H9 (cell line): ENCODE data around the gene STK32B. TPM values are rescaled to one million over a fixed set of nuclear protein-coding genes. Genes with fewer than 3 reads are reported as not detected.

Experiments
- DNase-seq: peaks from one replicate; pipeline ENCODE4 v3.0.0-alpha.2; 2017
- H2AFZ ChIP-seq: one replicate; pipeline ENCODE4 v1.6.1; 2013; ENCODE audit warnings: mild to moderate bottlenecking, low read length, control low read depth, moderate library complexity
- H2AK5ac ChIP-seq: 2 replicates; pipeline ENCODE4 v1.6.1; 2013; ENCODE audit warnings: low read length, control low read depth, mixed read lengths; ENCODE audit not compliant: insufficient read length
- H2BK120ac ChIP-seq: one replicate; pipeline ENCODE4 v1.6.1; 2013; ENCODE audit warnings: low read depth, mild to moderate bottlenecking, low read length, control low read depth, inconsistent platforms; ENCODE audit not compliant: poor library complexity, severe bottlenecking
- H2BK12ac ChIP-seq: 2 replicates; pipeline ENCODE4 v1.6.1; 2013; ENCODE audit warnings: low read length, control low read depth, mixed read lengths, low read depth; ENCODE audit not compliant: insufficient read length
- H2BK15ac ChIP-seq: 2 replicates; pipeline ENCODE4 v1.6.1; 2013; ENCODE audit warnings: low read depth, low read length, control low read depth
- H2BK20ac ChIP-seq: one replicate; pipeline ENCODE4 v1.6.1; 2013; ENCODE audit warnings: low read depth, mild to moderate bottlenecking, low read length, control low read depth, inconsistent platforms; ENCODE audit not compliant: poor library complexity, severe bottlenecking
- H2BK5ac ChIP-seq: 2 replicates; pipeline ENCODE4 v1.6.1; 2013; ENCODE audit warnings: low read length, control low read depth, mixed read lengths; ENCODE audit not compliant: insufficient read length
- H3K14ac ChIP-seq: 2 replicates; pipeline ENCODE4 v1.6.1; 2013; ENCODE audit warnings: low read length, control low read depth; ENCODE audit not compliant: insufficient read depth
- H3K18ac ChIP-seq: 2 replicates; pipeline ENCODE4 v1.6.1; 2013; ENCODE audit warnings: low read depth, mild to moderate bottlenecking, mixed read lengths, low read length, control low read depth; ENCODE audit not compliant: insufficient read length
- H3K23ac ChIP-seq: 2 replicates; pipeline ENCODE4 v1.6.1; 2013; ENCODE audit warnings: low read length, control low read depth, mixed read lengths, low read depth; ENCODE audit not compliant: insufficient read length
- H3K23me2 ChIP-seq: 2 replicates; pipeline ENCODE4 v1.6.1; 2013; ENCODE audit warnings: low read depth, mild to moderate bottlenecking, mixed read lengths, low read length, control low read depth; ENCODE audit not compliant: insufficient read length, poor library complexity, severe bottlenecking
- H3K27ac ChIP-seq: 2 replicates; pipeline ENCODE4 v1.5.1; 2013; ENCODE audit warnings: low read length, control low read depth, mixed read lengths, low read depth; ENCODE audit not compliant: insufficient read length
- H3K27me3 ChIP-seq: 2 replicates; pipeline ENCODE4 v1.6.1; 2013; ENCODE audit warnings: low read length, control low read depth, inconsistent platforms; ENCODE audit not compliant: insufficient read depth
- H3K4ac ChIP-seq: 2 replicates; pipeline ENCODE4 v1.6.1; 2013; ENCODE audit warnings: low read depth, mild to moderate bottlenecking, control low read depth, inconsistent platforms, low read length, moderate library complexity
- H3K4me1 ChIP-seq: 2 replicates; pipeline ENCODE4 v1.6.1; 2013; ENCODE audit warnings: low read length, control low read depth, inconsistent platforms; ENCODE audit not compliant: insufficient read depth
- H3K4me2 ChIP-seq: 2 replicates; pipeline ENCODE4 v1.6.1; 2013; ENCODE audit warnings: low read length, control low read depth, mixed read lengths; ENCODE audit not compliant: insufficient read length, insufficient read depth
- H3K56ac ChIP-seq: 2 replicates; pipeline ENCODE4 v1.6.1; 2013; ENCODE audit warnings: low read depth, mild to moderate bottlenecking, mixed read lengths, low read length, control low read depth; ENCODE audit not compliant: insufficient read length
- H3K79me1 ChIP-seq: 2 replicates; pipeline ENCODE4 v1.6.1; 2013; ENCODE audit warnings: low read depth, mild to moderate bottlenecking, moderate library complexity, low read length, control low read depth, inconsistent platforms; ENCODE audit not compliant: insufficient read depth, poor library complexity, severe bottlenecking
- H3K79me2 ChIP-seq: 2 replicates; pipeline ENCODE4 v1.6.1; 2013; ENCODE audit warnings: low read length, control low read depth, inconsistent platforms; ENCODE audit not compliant: insufficient read depth
- H3K9ac ChIP-seq: 2 replicates; pipeline ENCODE4 v1.6.1; 2013; ENCODE audit warnings: low read length, control low read depth, mixed read lengths; ENCODE audit not compliant: insufficient read length; ENCODE audit errors: extremely low read depth
- H3K9me3 ChIP-seq: one replicate; pipeline ENCODE4 v1.6.1; 2013; ENCODE audit warnings: low read depth, low read length, inconsistent platforms; ENCODE audit not compliant: control insufficient read depth
- H3T11ph ChIP-seq: one replicate; pipeline ENCODE4 v1.6.1; 2013; ENCODE audit warnings: mild to moderate bottlenecking, low read length, control low read depth, inconsistent platforms
- H4K20me1 ChIP-seq: one replicate; pipeline ENCODE4 v1.6.1; 2013; ENCODE audit not compliant: control insufficient read depth, insufficient read length, insufficient read depth
- H4K5ac ChIP-seq: 2 replicates; pipeline ENCODE4 v1.6.1; 2013; ENCODE audit warnings: low read depth, mild to moderate bottlenecking, mixed read lengths, low read length, control low read depth; ENCODE audit not compliant: insufficient read length
- H4K8ac ChIP-seq: replicated peaks from 2 replicates; pipeline ENCODE4 v1.6.1; 2013; ENCODE audit warnings: low read length, control low read depth, mixed read lengths, low read depth; ENCODE audit not compliant: insufficient read length
- H4K91ac ChIP-seq: 2 replicates; pipeline ENCODE4 v1.6.1; 2013; ENCODE audit warnings: low read depth, mild to moderate bottlenecking, moderate library complexity, mixed read lengths, low read length, control low read depth; ENCODE audit not compliant: insufficient read length
- H3K27ac Mint-ChIP-seq, 3 experiments: 2 replicates in 2 of 3; 3 replicates in 1 of 3; pipeline ENCODE4 v1.8.0; 2020 to 2021; ENCODE audit warnings: mixed read lengths in 3 of 3, mild to moderate bottlenecking in 1 of 3, moderate library complexity in 1 of 3
- H3K27me3 Mint-ChIP-seq: 2 replicates; pipeline ENCODE4 v1.8.0; 2021; ENCODE audit warnings: low read depth, mild to moderate bottlenecking, moderate library complexity, mixed read lengths
- H3K36me3 Mint-ChIP-seq, 3 experiments: 2 replicates in 2 of 3; 3 replicates in 1 of 3; pipeline ENCODE4 v1.8.0; 2020 to 2021; ENCODE audit warnings: low read depth in 3 of 3, mixed read lengths in 3 of 3; ENCODE audit not compliant: insufficient read depth in 1 of 3
- H3K4me1 Mint-ChIP-seq, 2 experiments: 2 replicates each; pipeline ENCODE4 v1.8.0; 2020; ENCODE audit warnings: mixed read lengths in 2 of 2
- H3K4me3 Mint-ChIP-seq, 2 experiments: 2 replicates in 1 of 2; 3 replicates in 1 of 2; pipeline ENCODE4 v1.8.0; 2020 to 2021; ENCODE audit warnings: mild to moderate bottlenecking in 2 of 2, mixed read lengths in 2 of 2, moderate library complexity in 1 of 2
- H3K9me3 Mint-ChIP-seq, 2 experiments: 2 replicates in 1 of 2; 3 replicates in 1 of 2; pipeline ENCODE4 v1.8.0; 2020; ENCODE audit warnings: mild to moderate bottlenecking in 2 of 2, mixed read lengths in 2 of 2, moderate library complexity in 1 of 2
- CTCF ChIP-seq: fragments of 200-600 bp; sonication (generic); conservative IDR thresholded peaks from 3 replicates; pipeline ENCODE4 v1.8.0; 2021; ENCODE audit warnings: antibody characterized with exemption, mild to moderate bottlenecking
- WGBS: extraction: QIAGEN DNeasy Blood & Tissue Kit; methylation state at CpG from one replicate; pipeline ENCODE4 v1.1.7; 2013; ENCODE audit warnings: missing lambda C conversion rate, low lambda C conversion rate, mixed read lengths; ENCODE audit not compliant: insufficient read length; ENCODE audit errors: extremely low coverage; 5-methylcytosine and 5-hydroxymethylcytosine counted together
- total RNA-seq: library from RNA; stranded (reverse); gene quantifications from 2 replicates; pipeline ENCODE4 v1.2.1, GENCODE V29; 2021

The STK32B gene
- total RNA-seq, 1 experiment from 2014 or later = 1.0 TPM

DNA sequence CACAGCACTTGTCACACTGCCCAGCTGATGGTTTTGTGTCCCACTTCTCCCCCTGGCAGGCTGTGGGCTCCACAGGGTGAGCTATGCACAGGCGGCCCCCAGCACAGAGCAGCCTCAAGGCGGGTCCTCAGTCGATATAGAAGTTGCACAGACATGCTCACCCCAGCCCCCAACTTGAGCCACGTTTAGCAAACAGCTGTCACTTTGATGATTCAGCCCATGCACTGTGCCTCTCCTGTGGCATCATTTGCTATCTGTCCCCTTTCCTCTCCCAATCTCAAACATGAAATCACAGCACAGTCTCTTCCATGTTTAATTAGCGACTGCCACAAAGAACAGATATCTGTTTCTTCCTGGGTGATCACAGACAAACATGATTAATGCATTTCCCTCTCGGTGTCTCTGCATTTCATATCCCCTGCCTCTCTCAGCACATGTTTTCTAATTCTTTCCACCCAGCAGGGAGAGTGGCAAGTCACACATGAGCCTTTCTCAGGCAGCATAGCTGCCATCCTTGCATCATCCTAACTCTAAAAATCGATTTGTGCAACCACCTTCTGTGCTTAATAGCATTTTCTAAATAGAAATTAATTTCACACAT is 452.2 kb downstream of the STK32B start:
- Mint-ChIP-seq H3K27ac (no peak overlapping the region), H3K9me3 (no peaks in the 10 kb centered on the region; a peak in 1 of 5 replicates), H3K27me3 (no peaks in the 10 kb centered on the region), H3K4me3 (no peak overlapping the region), H3K36me3 (peaks cover 0 to 1% (median 0%) of the 10 kb centered on the region in 3 experiments; a peak in 2 of 7 replicates), H3K4me1 (peaks cover 0 to 3% of the 10 kb centered on the region in 2 experiments; a peak in 2 of 4 replicates)
- Histone ChIP-seq H2BK12ac (no peak overlapping the region), H3K4me2 (no peak overlapping the region), H3K79me2 (no peaks in the 10 kb centered on the region), H2BK15ac (no peak overlapping the region), H4K8ac (no peak overlapping the region), H2BK5ac (no peak overlapping the region), H2BK20ac (no peak overlapping the region), H3T11ph (no peak overlapping the region), H4K20me1 (no peaks in the 10 kb centered on the region), H3K27ac (no peak overlapping the region), H3K79me1 (no peaks in the 10 kb centered on the region), H3K56ac (no peak overlapping the region), H3K18ac (no peak overlapping the region), H4K91ac (no peak overlapping the region), H3K27me3 (no peaks in the 10 kb centered on the region), H3K9ac (no peak overlapping the region), H4K5ac (no peak overlapping the region), H3K4ac (no peak overlapping the region), H2AFZ (no peak overlapping the region), H3K4me1 (no peaks in the 10 kb centered on the region), H2AK5ac (no peak overlapping the region), H2BK120ac (no peak overlapping the region), H3K23ac (no peak overlapping the region), H3K9me3 (no peaks in the 10 kb centered on the region), H3K14ac (no peak overlapping the region), H3K23me2 (no peaks in the 10 kb centered on the region)
- DNase-seq = no peak
- TF ChIP-seq CTCF = no peak
- WGBS = no CpG with 5 or more reads among the region's 7 CpGs
